B cell (primary cell): ENCODE results near the gene HAUS3. TPM values are rescaled to one million over a fixed set of nuclear protein-coding genes. Genes with fewer than 3 reads are reported as not detected.

Experiments
- ATAC-seq: fragments of 200-7000 bp; cut with Tn5 transposase; one replicate; pipeline ENCODE4 v1.10.0; 2021; ENCODE audit warnings: low read depth, mild to moderate bottlenecking, moderate number of reproducible peaks, moderate library complexity
- CTCF ChIA-PET: fragments of 350-600 bp; sonication (Branson Sonifier 250); formaldehyde crosslinking; loops from one replicate; lab custom pipeline; 2021; ENCODE audit warnings: antibody characterized with exemption, inconsistent platforms; lab: Charles Lee
- POLR2A ChIA-PET: fragments of 350-600 bp; sonication (Branson Sonifier 250); formaldehyde crosslinking; loops from one replicate; lab custom pipeline; 2021; ENCODE audit warnings: antibody characterized with exemption; lab: Charles Lee
- DNase-seq: peaks from one replicate; pipeline ENCODE4 v3.0.0; 2013
- H2AFZ ChIP-seq: 2 replicates; pipeline ENCODE4 v1.6.1; 2012; ENCODE audit warnings: mild to moderate bottlenecking, low read depth, low read length; ENCODE audit not compliant: insufficient read depth, poor library complexity, severe bottlenecking
- H3K27ac ChIP-seq, 2 donors: 1 replicate in 1 of 2; 2 replicates in 1 of 2; pipeline ENCODE4 v1.5.1; 2012 to 2013; ENCODE audit warnings: low read length in 2 of 2, mild to moderate bottlenecking in 2 of 2, moderate library complexity in 1 of 2
- H3K27me3 ChIP-seq, 4 experiments: fragments of 200-600 bp in 1 of 4; sonication (generic) in 1 of 4; replicated peaks in 1 of 4; 1 replicate in 2 of 4; 2 replicates in 2 of 4; pipeline versions ENCODE4 v1.6.1 to v1.7.0; 2013 to 2016; ENCODE audit warnings: low read length in 3 of 4, mild to moderate bottlenecking in 2 of 4, mixed read lengths in 1 of 4, moderate library complexity in 1 of 4; ENCODE audit not compliant: insufficient read depth in 4 of 4, control insufficient read depth in 3 of 4; ENCODE audit errors: control extremely low read depth in 1 of 4
- H3K36me3 ChIP-seq, 2 experiments: replicated peaks in 1 of 2; 1 replicate in 1 of 2; 2 replicates in 1 of 2; pipeline versions ENCODE4 v1.6.1 to v1.7.1; 2013; ENCODE audit warnings: low read length in 1 of 2; ENCODE audit not compliant: insufficient read depth in 2 of 2, control insufficient read depth in 1 of 2; ENCODE audit errors: control extremely low read depth in 1 of 2, extremely low read depth in 1 of 2
- H3K4me1 ChIP-seq, 2 donors: fragments of 200-600 bp in 1 of 2; sonication (generic) in 1 of 2; 1 replicate in 1 of 2; 2 replicates in 1 of 2; pipeline versions ENCODE4 v1.5.1 to v1.6.1; 2013 to 2017; ENCODE audit warnings: low read length in 2 of 2; ENCODE audit not compliant: control insufficient read depth in 2 of 2, insufficient read depth in 2 of 2
- H3K4me2 ChIP-seq: replicated peaks from 2 replicates; pipeline ENCODE3; 2012; ENCODE audit warnings: mild to moderate bottlenecking, low read depth, low read length; ENCODE audit not compliant: poor library complexity, severe bottlenecking
- H3K4me3 ChIP-seq, 5 experiments: fragments of 200-600 bp in 1 of 5; sonication (generic) in 1 of 5; 1 replicate in 3 of 5; 2 replicates in 2 of 5; pipeline versions ENCODE4 v1.5.1 to v1.7.0; 2011 to 2016; ENCODE audit warnings: low read length in 4 of 5, mild to moderate bottlenecking in 4 of 5, low read depth in 2 of 5, control low read depth in 1 of 5, moderate library complexity in 1 of 5; ENCODE audit not compliant: insufficient read depth in 1 of 5; ENCODE audit errors: control extremely low read depth in 1 of 5, extremely low read depth in 1 of 5
- H3K79me2 ChIP-seq: fragments of 200-600 bp; sonication (generic); one replicate; pipeline ENCODE4 v1.6.0; 2016; ENCODE audit warnings: low read length; ENCODE audit not compliant: control insufficient read depth, insufficient read depth
- H3K9ac ChIP-seq: fragments of 200-600 bp; sonication (generic); 2 replicates; pipeline ENCODE4 v1.6.1; 2017; ENCODE audit warnings: mild to moderate bottlenecking, low read length, moderate library complexity
- H3K9me3 ChIP-seq, 3 donors: one replicate each; pipeline versions ENCODE4 v1.6.1 to v1.7.1; 2013; ENCODE audit warnings: low read length in 2 of 3; ENCODE audit not compliant: control insufficient read depth in 2 of 3, insufficient read depth in 1 of 3; ENCODE audit errors: control extremely low read depth in 1 of 3
- H4K20me1 ChIP-seq: 2 replicates; pipeline ENCODE4 v1.6.0; 2012; ENCODE audit warnings: mild to moderate bottlenecking, low read length; ENCODE audit not compliant: insufficient read depth, control insufficient read depth, poor library complexity, severe bottlenecking
- H3K27ac Mint-ChIP-seq: one replicate; pipeline ENCODE4 v1.8.0; 2021; ENCODE audit warnings: mixed read lengths
- H3K27me3 Mint-ChIP-seq: one replicate; pipeline ENCODE4 v1.8.0; 2021; ENCODE audit warnings: mixed read lengths
- H3K4me1 Mint-ChIP-seq: one replicate; pipeline ENCODE4 v1.8.0; 2021; ENCODE audit warnings: mixed read lengths
- H3K4me3 Mint-ChIP-seq: one replicate; pipeline ENCODE4 v1.8.0; 2021; ENCODE audit warnings: mixed read lengths
- H3K9me3 Mint-ChIP-seq: one replicate; pipeline ENCODE4 v1.8.0; 2022; ENCODE audit warnings: mixed read lengths; ENCODE audit not compliant: insufficient read depth
- EZH2 ChIP-seq: IDR thresholded peaks from 2 replicates; pipeline ENCODE4 v1.6.1; 2012; ENCODE audit warnings: borderline replicate concordance, low read depth, mild to moderate bottlenecking, moderate library complexity, low read length; ENCODE audit not compliant: insufficient read depth, poor library complexity, severe bottlenecking
- WGBS: methylation state at CpG from one replicate; pipeline ENCODE4 v1.1.5; 2013; ENCODE audit warnings: missing lambda C conversion rate; ENCODE audit not compliant: insufficient coverage; 5-methylcytosine and 5-hydroxymethylcytosine counted together
- intact Hi-C: fragments of 100-400 bp; cut with micrococcal nuclease; formaldehyde crosslinking; loops from one replicate; pipeline ENCODE4 v1.10.0; 2022
- polyA plus RNA-seq: library from polyadenylated mRNA; depleted of rRNA; stranded (reverse); fragments of >200 nt; gene quantifications from 2 replicates; pipeline ENCODE4 v1.2.3, GENCODE V29; 2012
- total RNA-seq, 2 donors: library from RNA; stranded (reverse); fragments of 120-200 nt in 1 of 2; gene quantifications; 1 replicate in 1 of 2; 2 replicates in 1 of 2; pipeline versions ENCODE4 v1.2.3 to v1.2.4, GENCODE V29; 2013 to 2022
- TF ChIP-seq, protein P1 (sequence below): fragments of 200-600 bp; IDR thresholded peaks from one replicate; pipeline ENCODE4 v1.8.0; 2022; ENCODE audit warnings: antibody characterized with exemption, mild to moderate bottlenecking

The HAUS3 gene
- total and polyA plus RNA-seq, 2 donors (not counting 1 experiment from before 2014, with no cell fraction given), result 8.2 to 26.5 TPM

DNA sequence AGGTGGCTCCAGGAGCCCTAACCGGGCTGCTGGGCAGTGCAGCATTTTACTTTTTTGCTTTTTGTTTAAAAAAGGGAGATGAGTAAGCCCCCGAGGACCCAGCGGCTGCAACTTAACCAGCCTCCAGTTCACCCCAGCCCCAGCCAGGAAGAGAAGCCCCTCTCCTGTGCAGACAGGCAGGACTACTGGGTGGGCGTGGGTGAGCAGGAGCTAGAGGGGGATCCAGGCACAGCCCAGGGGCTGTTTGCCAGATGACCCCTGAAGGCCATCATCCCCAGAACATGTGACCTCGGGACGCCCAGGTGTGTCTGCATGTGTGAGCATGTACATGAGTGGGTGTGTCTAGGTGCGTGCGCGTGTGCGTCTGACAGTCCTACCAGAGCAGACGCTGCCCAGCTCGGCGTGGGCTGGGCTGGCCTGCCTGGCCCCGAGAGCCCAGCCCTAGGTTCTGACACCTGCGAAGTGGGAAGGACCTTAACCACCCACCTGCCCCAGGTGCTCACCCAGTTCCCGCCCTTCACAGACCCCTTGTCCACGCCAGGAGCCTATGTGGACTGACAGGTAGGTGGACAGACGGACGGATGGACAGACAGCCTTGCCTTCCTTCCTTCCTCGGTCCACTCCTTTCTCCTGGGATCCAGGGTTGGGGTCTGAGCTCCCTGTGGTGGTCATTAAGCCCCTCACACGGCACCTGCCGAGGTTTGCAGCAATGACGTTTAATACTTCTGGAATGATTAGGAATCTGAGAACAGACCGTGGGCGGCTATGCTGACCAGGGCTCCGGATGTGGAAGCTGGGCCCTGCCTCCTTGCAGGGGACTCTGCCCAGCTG is 7.8 kb upstream of the HAUS3 start:
- Histone ChIP-seq H3K4me2 (no peak overlapping the region), H3K27ac (no peak overlapping the region), H2AFZ (no peak overlapping the region), H3K27me3 (no peaks in the 10 kb centered on the region), H4K20me1 (peaks cover 42% of the 10 kb centered on the region), H3K36me3 (peaks cover 0 to 56% of the 10 kb centered on the region in 2 experiments), H3K4me3 (no peak overlapping the region), H3K9ac (no peak overlapping the region), H3K79me2 (no peaks in the 10 kb centered on the region), H3K9me3 (no peaks in the 10 kb centered on the region), H3K4me1 (no peaks in the 10 kb centered on the region)
- Mint-ChIP-seq H3K9me3 (no peaks in the 10 kb centered on the region), H3K4me3 (no peak overlapping the region), H3K27ac (no peak overlapping the region), H3K4me1 (no peaks in the 10 kb centered on the region), H3K27me3 (no peaks in the 10 kb centered on the region)
- ChIA-PET POLR2A (interaction anchor here (0.6 to 0.7 kb wide), 3 partner anchors 11 to 155 kb away, joined by 4 to 14 read pairs (median 4); no protein-coding TSS in a partner anchor), CTCF (no interaction called here)
- DNase-seq (peak; percentile 8), ATAC-seq (no peak)
- intact Hi-C loops, result loop anchor here (10.0 kb wide), 1 partner anchor 245 kb away; the partner anchor contains the start of gene NELFA
- 91% methylated on average over 24 of the region's 26 CpGs for WGBS
- TF ChIP-seq, protein P1, sequence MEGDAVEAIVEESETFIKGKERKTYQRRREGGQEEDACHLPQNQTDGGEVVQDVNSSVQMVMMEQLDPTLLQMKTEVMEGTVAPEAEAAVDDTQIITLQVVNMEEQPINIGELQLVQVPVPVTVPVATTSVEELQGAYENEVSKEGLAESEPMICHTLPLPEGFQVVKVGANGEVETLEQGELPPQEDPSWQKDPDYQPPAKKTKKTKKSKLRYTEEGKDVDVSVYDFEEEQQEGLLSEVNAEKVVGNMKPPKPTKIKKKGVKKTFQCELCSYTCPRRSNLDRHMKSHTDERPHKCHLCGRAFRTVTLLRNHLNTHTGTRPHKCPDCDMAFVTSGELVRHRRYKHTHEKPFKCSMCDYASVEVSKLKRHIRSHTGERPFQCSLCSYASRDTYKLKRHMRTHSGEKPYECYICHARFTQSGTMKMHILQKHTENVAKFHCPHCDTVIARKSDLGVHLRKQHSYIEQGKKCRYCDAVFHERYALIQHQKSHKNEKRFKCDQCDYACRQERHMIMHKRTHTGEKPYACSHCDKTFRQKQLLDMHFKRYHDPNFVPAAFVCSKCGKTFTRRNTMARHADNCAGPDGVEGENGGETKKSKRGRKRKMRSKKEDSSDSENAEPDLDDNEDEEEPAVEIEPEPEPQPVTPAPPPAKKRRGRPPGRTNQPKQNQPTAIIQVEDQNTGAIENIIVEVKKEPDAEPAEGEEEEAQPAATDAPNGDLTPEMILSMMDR, result no peak
- TF ChIP-seq EZH2, result no peak

DNA sequence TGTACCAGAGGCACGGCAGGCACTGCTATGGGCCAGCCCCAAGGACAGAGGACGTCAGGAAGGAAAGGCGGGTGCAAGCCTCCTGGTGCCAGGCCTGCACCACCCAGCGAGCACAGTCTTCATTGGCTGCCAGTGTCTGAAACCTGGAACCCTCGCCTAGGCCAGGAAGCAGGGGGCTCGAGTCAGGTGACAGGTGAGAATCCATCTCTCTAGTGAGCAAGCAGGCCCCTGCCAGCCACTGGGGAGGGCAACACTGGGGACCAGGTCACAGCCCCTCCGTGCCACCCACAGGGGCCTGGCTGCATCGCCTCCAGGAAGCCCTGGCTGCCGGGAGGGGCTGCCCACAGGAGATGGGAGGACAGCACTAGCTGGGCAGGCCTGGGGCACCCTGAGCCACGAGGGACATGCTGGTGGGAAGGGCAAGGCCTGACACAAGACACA is 6.9 kb upstream of the HAUS3 start:
- WGBS, result 86% methylated on average over 10 of the region's 10 CpGs
- no peaks in the 10 kb centered on the region for H3K9me3 Mint-ChIP-seq
- peaks cover 3 to 4% of the 10 kb centered on the region in 2 donors for H3K4me1 ChIP-seq
- ChIA-PET CTCF (interaction anchor here (0.8 kb wide), 1 partner anchor 170 kb away, joined by 3 read pairs; the partner anchor contains the start of genes CFAP99 and ZFYVE28), POLR2A (no interaction called here)
- intact Hi-C loops, result loop anchor here (10.0 kb wide), 1 partner anchor 244 kb away; the partner anchor contains the start of gene NELFA
- H3K9me3 ChIP-seq, result no peaks in the 10 kb centered on the region
- no peak overlapping the region for H3K4me3 Mint-ChIP-seq
- H3K36me3 ChIP-seq, result peaks cover 0 to 49% of the 10 kb centered on the region in 2 experiments
- ATAC-seq (no peak), DNase-seq (peak; percentile 5)
- peaks cover 36% of the 10 kb centered on the region for H4K20me1 ChIP-seq
- TF ChIP-seq, protein P1, result no peak
- no peak for TF ChIP-seq EZH2
- H2AFZ ChIP-seq, result no peak overlapping the region
- H3K9ac ChIP-seq, result no peak overlapping the region
- no peak overlapping the region for H3K27ac ChIP-seq
- H3K27me3 ChIP-seq, result no peaks in the 10 kb centered on the region
- no peaks in the 10 kb centered on the region for H3K27me3 Mint-ChIP-seq
- peaks cover 5% of the 10 kb centered on the region for H3K4me1 Mint-ChIP-seq
- no peak overlapping the region for H3K27ac Mint-ChIP-seq
- no peak overlapping the region for H3K4me3 ChIP-seq
- H3K79me2 ChIP-seq, result no peaks in the 10 kb centered on the region
- no peak overlapping the region for H3K4me2 ChIP-seq
